Raji (cell line): ENCODE results near the gene GATB.
A peak's percentile ranks its signal among the peaks of the same experiment; 100 is the strongest.

Experiments
- POLR2A ChIP-seq: IDR thresholded peaks from 2 replicates; pipeline ENCODE4 v1.6.1; 2011; ENCODE audit warnings: low read depth, low read length, control low read depth; ENCODE audit not compliant: insufficient read depth

Gene GATB

GRCh38 chr4:151760712-151761661, at the start of gene GATB:
TSS of gene GATB (minus strand) at chr4:151761007. CDS start at chr4:151760982, 25 bp downstream.
- TF ChIP-seq POLR2A, result peak; percentile 64

GRCh38 chr4:151810476-151810875, 49.7 kb upstream of the GATB start:
- TF ChIP-seq POLR2A, result no peak

GRCh38 chr4:151809716-151810115, 48.9 kb upstream of the GATB start:
- TF ChIP-seq POLR2A, result no peak

GRCh38 chr4:151808542-151808941, 47.7 kb upstream of the GATB start:
- no peak for TF ChIP-seq POLR2A

GRCh38 chr4:151808120-151808529, 47.3 kb upstream of the GATB start:
- TF ChIP-seq POLR2A, result no peak

GRCh38 chr4:151807220-151807619, 46.4 kb upstream of the GATB start:
- TF ChIP-seq POLR2A, result no peak

GRCh38 chr4:151806511-151806927, 45.7 kb upstream of the GATB start:
- TF ChIP-seq POLR2A, result no peak

- TF ChIP-seq POLR2A, result no peak
Measured at GRCh38 chr4:151804821-151805220, 44.0 kb upstream of the GATB start.

- no peak for TF ChIP-seq POLR2A
Measured at GRCh38 chr4:151804086-151804630, 43.4 kb upstream of the GATB start.

- no peak for TF ChIP-seq POLR2A
Measured at GRCh38 chr4:151803246-151803645, 42.4 kb upstream of the GATB start.

GRCh38 chr4:151801547-151802516, 41.0 kb upstream of the GATB start:
- no peak for TF ChIP-seq POLR2A

- TF ChIP-seq POLR2A, result no peak
Measured at GRCh38 chr4:151799417-151800012, 38.7 kb upstream of the GATB start.

- no peak for TF ChIP-seq POLR2A
Measured at GRCh38 chr4:151798678-151799416, 38.0 kb upstream of the GATB start.

GRCh38 chr4:151797853-151798252, 37.0 kb upstream of the GATB start:
- TF ChIP-seq POLR2A, result no peak
